SU-DHL-6 (cell line): ENCODE results near the gene CELA3B.

Experiments used
- CTCF ChIP-seq: fragments of 200-600 bp; sonication (generic); IDR thresholded peaks from one replicate; pipeline ENCODE4 v1.5.1; 2017; ENCODE audit warnings: antibody characterized with exemption, mild to moderate bottlenecking, low read length, moderate library complexity; ENCODE audit not compliant: insufficient read depth, poor library complexity, severe bottlenecking
- EZH2phosphoT487 ChIP-seq: fragments of 200-600 bp; sonication (generic), shearing (Covaris generic); conservative IDR thresholded peaks from 2 replicates; pipeline ENCODE4 v1.6.1; 2018; ENCODE audit warnings: mild to moderate bottlenecking, antibody characterized with exemption, low read length, moderate library complexity, mixed read lengths

GRCh38 chr1:22037520-22037919 lies 60.7 kb downstream of the CELA3B start:
- TF ChIP-seq CTCF, result no peak
- TF ChIP-seq EZH2phosphoT487, result no peak
